NB4 (cell line): ENCODE measurements around the gene TAB2.

Source experiments
- DNase-seq: peaks from one replicate; pipeline ENCODE4 v3.0.0; 2010; ENCODE audit warnings: low read depth
- H3K4me3 ChIP-seq: one replicate; pipeline ENCODE4 v1.5.1; 2011; ENCODE audit warnings: mild to moderate bottlenecking, low read depth, low read length, moderate library complexity
- CTCF ChIP-seq: IDR thresholded peaks from one replicate; pipeline ENCODE4 v1.5.1; 2012; ENCODE audit warnings: low read depth, low read length
- MAX ChIP-seq: IDR thresholded peaks from 2 replicates; pipeline ENCODE4 v1.6.1; 2011; ENCODE audit warnings: low read depth, low read length
- MYC ChIP-seq: IDR thresholded peaks from 2 replicates; pipeline ENCODE4 v1.6.1; 2011; ENCODE audit warnings: low read depth, low read length
- POLR2A ChIP-seq: IDR thresholded peaks from 2 replicates; pipeline ENCODE4 v1.6.1; 2011; ENCODE audit warnings: mild to moderate bottlenecking; ENCODE audit not compliant: insufficient read length; ENCODE audit errors: extremely low read depth

Gene TAB2

DNA sequence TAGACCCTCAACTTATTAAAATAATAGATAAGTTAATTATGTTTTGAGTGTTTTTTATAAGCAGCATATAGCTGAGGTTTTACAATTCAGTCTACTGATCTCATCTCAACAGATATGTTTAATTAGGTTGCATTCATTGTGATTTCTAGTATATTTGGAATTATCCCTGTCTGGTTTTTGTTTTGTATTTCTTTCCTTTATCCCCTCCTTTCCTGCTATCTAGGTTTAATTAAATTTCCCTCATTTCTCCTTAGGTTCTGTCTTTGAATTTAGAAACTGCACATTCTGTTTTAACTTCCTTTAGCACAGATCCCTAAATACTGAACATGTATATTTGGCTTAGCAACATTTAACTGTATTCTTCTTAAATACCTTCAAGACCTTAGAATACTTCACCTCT lies 77.7 kb downstream of the TAB2 start:
- TF ChIP-seq MAX (no peak), POLR2A (no peak), MYC (no peak), CTCF (no peak)
- no peak for DNase-seq
- H3K4me3 ChIP-seq: no peak overlapping the region

GRCh38 chr6:149397384-149397783 lies 79.9 kb downstream of the TAB2 start:
- no peak for TF ChIP-seq MAX
- no peak for TF ChIP-seq CTCF
- no peak for TF ChIP-seq MYC
- TF ChIP-seq POLR2A: no peak
- no peak overlapping the region for H3K4me3 ChIP-seq
- no peak for DNase-seq

- DNase-seq: no peak
- no peak within 1 kb of the TSS for H3K4me3 ChIP-seq
- no peak for TF ChIP-seq POLR2A
Observed at GRCh38 chr6:149400050-149400449, 82.5 kb downstream of the TAB2 start, which contains the start of gene SUMO4. TSS of gene SUMO4 (plus strand) at chr6:149400262. CDS start at chr6:149400392, 130 bp downstream.

DNA sequence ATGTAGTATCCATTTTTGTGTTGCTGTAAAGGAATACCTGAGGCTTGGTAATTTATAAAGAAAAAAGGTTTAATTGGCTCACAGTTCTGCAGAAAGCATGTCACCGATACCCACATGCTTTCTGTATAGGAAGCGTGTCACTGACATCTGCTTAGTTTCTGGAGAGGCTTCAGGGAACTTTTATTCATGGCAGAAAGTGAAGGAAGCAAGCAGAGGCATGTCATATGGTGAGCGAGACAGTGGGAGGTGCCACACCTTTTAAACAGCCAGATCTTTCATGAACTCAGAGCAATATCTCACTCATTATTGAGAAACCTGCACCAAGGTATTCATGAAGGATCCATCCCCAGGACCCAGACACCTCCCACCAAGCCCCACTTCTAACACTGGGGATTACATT lies 86.0 kb downstream of the TAB2 start:
- DNase-seq: no peak
- no peak overlapping the region for H3K4me3 ChIP-seq
- no peak for TF ChIP-seq CTCF
- no peak for TF ChIP-seq MYC
- no peak for TF ChIP-seq MAX
- no peak for TF ChIP-seq POLR2A

DNA sequence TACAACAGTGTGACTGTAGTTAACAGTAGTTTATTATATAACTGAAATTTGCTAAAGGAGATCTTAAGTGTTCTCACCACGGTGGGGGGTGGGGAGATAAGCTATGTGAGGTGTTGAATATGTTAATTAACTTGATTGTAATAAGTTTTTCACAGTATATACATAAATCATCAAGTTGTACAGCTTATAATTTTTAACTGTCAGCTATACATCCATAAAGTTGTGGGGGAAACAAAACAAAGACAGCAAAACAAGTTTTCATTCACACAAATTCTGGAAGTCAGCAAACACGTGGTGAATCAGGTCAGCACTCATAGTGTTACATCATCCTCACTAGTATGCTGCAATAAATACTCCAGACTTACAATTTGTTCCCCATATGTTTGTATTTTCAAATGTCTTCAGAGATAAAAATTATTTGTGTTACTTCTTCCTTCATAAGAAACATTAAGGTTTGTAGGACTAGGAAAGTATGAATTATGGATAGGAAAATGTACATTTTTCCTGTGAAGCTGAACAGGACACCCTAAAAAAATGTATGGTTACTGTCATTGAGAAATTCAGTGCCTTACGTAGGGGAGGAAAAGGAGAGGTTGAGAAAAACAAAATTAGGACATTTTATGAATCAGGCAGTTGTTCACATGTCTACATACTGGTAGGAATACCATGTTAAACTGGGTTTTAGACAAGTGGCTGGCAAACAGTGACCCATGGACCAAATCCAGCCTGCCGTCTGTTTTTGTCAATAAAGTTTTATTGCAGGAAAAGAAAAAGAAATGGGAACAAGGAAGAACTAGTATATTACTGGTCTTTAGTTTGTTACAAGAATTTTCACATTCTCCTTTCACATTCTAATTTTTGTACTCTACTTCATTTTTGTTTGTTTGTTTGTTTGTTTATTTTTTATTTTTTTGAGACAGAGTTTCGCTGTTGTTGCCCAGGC lies 88.6 kb downstream of the TAB2 start:
- peak; percentile 79 for DNase-seq
- H3K4me3 ChIP-seq: no peak overlapping the region
- TF ChIP-seq CTCF (no peak), MYC (peak; percentile 94), MAX (peak; percentile 95)

- DNase-seq: no peak
- no peak for TF ChIP-seq MYC
- no peak overlapping the region for H3K4me3 ChIP-seq
Observed at GRCh38 chr6:149409617-149410016, 92.1 kb downstream of the TAB2 start.

- DNase-seq: no peak
- no peak overlapping the region for H3K4me3 ChIP-seq
- TF ChIP-seq MYC: no peak
- no peak for TF ChIP-seq POLR2A
- no peak for TF ChIP-seq CTCF
- TF ChIP-seq MAX: no peak
Observed at GRCh38 chr6:149410557-149410956, 93.0 kb downstream of the TAB2 start.
